Prostate gland (tissue), 2 donors: ENCODE data around the gene NDEL1. TPM values are rescaled to one million over a fixed set of nuclear protein-coding genes. Genes with fewer than 3 reads are reported as not detected.
A peak's percentile ranks its signal among the peaks of the same experiment; 100 is the strongest.

ENCODE experiments used
- DNase-seq: peaks from one replicate; pipeline ENCODE4 v3.0.0-alpha.2; 2019; ENCODE audit warnings: low spot score
- H3K27ac ChIP-seq, 2 donors: fragments of 200-600 bp; sonication (generic); 2 replicates each; pipeline ENCODE4 v1.5.1; 2017 to 2019
- H3K27me3 ChIP-seq: fragments of 200-600 bp; sonication (generic); replicated peaks from 2 replicates; pipeline ENCODE4 v1.5.1; 2019; ENCODE audit not compliant: insufficient read depth
- H3K36me3 ChIP-seq, 2 donors: fragments of 200-600 bp; sonication (generic); 1 replicate in 1 of 2; 2 replicates in 1 of 2; pipeline versions ENCODE4 v1.5.1 to v1.8.1; 2017 to 2019
- H3K4me1 ChIP-seq: fragments of 200-600 bp; sonication (generic); replicated peaks from 2 replicates; pipeline ENCODE4 v1.5.1; 2019
- H3K4me3 ChIP-seq, 2 donors: fragments of 200-600 bp; sonication (generic); 2 replicates each; pipeline ENCODE4 v1.5.1; 2017 to 2019
- H3K9me3 ChIP-seq: fragments of 200-600 bp; sonication (generic); 2 replicates; pipeline ENCODE4 v1.5.1; 2017
- POLR2A ChIP-seq: fragments of 450-650 bp; IDR thresholded peaks from one replicate; pipeline ENCODE4 v1.6.1; 2016; ENCODE audit warnings: antibody characterized with exemption, mild to moderate bottlenecking
- POLR2AphosphoS5 ChIP-seq: sonication (generic); formaldehyde crosslinking; IDR thresholded peaks from one replicate; pipeline ENCODE4 v1.6.1; 2017; ENCODE audit warnings: antibody characterized with exemption
- WGBS: methylation state at CpG from one replicate; pipeline ENCODE4 v1.1.5; 2018; 5-methylcytosine and 5-hydroxymethylcytosine counted together
- intact Hi-C: fragments of 100-400 bp; cut with DNase I; formaldehyde crosslinking; loops from one replicate; pipeline ENCODE4 v1.14.2; 2022
- total RNA-seq, 2 donors: library from RNA; depleted of rRNA; stranded (reverse); fragments of >200 nt; gene quantifications; one replicate each; pipeline ENCODE4 v1.1.0, GENCODE V29; 2016
- TF ChIP-seq, protein P1 (sequence below), 4 experiments: fragments of 200-600 bp in 2 of 4; fragments of 450-650 bp in 2 of 4; sonication (generic) in 2 of 4; IDR thresholded peaks; 1 replicate in 3 of 4; 2 replicates in 1 of 4; pipeline ENCODE4 v1.5.1; 2016 to 2019; ENCODE audit warnings: antibody characterized with exemption in 4 of 4, mild to moderate bottlenecking in 2 of 4, moderate library complexity in 2 of 4

NDEL1 gene
- total RNA-seq, 2 donors from 2014 or later: 32.5 to 62.2 TPM

DNA sequence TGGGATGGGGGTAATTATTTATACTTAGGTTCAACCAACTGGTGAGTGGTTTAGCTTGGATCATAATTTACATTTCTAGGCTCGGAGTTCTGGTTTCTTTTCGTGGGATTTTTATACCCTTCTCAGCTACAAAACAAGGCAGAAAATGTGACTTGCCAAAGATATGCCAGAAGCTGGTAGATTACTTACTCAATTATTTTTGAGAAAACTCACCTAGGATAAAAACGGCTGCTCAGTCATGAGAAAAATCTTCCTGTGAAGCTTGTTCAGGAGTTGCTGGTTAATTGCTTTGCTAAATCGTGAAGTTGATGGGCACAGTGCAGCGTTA is 1.1 kb downstream of the NDEL1 start:
- WGBS: 11% methylated on average over 5 of the region's 5 CpGs
- Histone ChIP-seq H3K4me1 (no peaks in the 10 kb centered on the region), H3K36me3 (no peaks in the 10 kb centered on the region), H3K9me3 (no peaks in the 10 kb centered on the region), H3K4me3 (peak overlapping the region; percentile 89 to 99), H3K27ac (peak overlapping the region; percentile 99 to 100), H3K27me3 (no peaks in the 10 kb centered on the region)
- no peak for DNase-seq
- intact Hi-C loops: loop anchor here (2.0 to 5.0 kb wide), 2 partner anchors 60 to 194 kb away; partner anchors contain the start of genes KRABD2 and MYH10
- no peak for TF ChIP-seq POLR2AphosphoS5
- no peak for TF ChIP-seq POLR2A
- TF ChIP-seq, protein P1, sequence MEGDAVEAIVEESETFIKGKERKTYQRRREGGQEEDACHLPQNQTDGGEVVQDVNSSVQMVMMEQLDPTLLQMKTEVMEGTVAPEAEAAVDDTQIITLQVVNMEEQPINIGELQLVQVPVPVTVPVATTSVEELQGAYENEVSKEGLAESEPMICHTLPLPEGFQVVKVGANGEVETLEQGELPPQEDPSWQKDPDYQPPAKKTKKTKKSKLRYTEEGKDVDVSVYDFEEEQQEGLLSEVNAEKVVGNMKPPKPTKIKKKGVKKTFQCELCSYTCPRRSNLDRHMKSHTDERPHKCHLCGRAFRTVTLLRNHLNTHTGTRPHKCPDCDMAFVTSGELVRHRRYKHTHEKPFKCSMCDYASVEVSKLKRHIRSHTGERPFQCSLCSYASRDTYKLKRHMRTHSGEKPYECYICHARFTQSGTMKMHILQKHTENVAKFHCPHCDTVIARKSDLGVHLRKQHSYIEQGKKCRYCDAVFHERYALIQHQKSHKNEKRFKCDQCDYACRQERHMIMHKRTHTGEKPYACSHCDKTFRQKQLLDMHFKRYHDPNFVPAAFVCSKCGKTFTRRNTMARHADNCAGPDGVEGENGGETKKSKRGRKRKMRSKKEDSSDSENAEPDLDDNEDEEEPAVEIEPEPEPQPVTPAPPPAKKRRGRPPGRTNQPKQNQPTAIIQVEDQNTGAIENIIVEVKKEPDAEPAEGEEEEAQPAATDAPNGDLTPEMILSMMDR (IDR thresholded peaks at IDR 0.05): no peak

DNA sequence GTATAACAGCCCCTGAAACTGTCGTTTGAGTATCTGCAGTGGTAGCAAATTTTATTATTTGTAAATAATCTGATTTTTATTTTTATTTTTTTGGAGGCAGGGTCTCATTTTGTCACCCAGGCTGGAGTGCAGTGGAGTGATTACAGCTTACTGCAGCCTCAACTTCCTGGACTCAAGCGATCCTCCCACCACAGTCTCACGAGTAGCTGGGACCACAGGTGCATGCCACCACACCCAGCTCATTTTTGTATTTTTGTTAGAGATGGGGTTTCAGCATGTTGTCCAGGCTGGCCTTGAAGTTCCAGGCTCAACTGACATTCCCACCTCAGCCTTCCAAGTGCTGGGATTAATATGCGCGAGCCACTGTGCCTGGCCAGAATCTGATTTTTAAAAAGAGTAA is 2.8 kb downstream of the NDEL1 start:
- WGBS: 89% methylated on average over 5 of the region's 5 CpGs
- H3K4me3 ChIP-seq: no peak overlapping the region

DNA sequence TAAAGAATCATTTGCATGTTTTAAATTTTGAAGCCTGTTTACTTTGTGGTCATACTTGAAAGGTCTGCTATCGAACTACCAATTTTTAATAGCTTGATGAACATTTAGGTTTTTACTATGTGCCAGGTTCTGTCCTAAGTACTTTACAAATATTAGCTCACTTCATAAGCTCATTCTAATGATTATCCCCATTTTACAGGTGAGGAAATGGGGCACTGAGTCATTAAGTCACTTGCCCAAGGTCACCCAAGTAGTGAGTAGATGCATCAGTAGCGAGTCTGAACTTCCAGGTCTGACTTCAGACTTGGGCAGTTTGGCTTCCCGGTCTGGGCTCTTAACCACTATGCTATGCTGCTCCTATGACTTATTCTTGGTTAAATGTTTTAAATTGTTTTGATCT is 4.0 kb downstream of the NDEL1 start:
- Histone ChIP-seq H3K27me3 (no peaks in the 10 kb centered on the region), H3K36me3 (no peaks in the 10 kb centered on the region), H3K4me1 (no peaks in the 10 kb centered on the region), H3K9me3 (no peaks in the 10 kb centered on the region), H3K27ac (no peak overlapping the region), H3K4me3 (no peak overlapping the region)
- WGBS: 90% methylated on average over 3 of the region's 3 CpGs
- intact Hi-C loops: loop anchor here (5.0 kb wide), 1 partner anchor 62 kb away; the partner anchor contains the start of gene KRABD2
- DNase-seq: no peak
- TF ChIP-seq POLR2A: no peak
- TF ChIP-seq, protein P1 (IDR thresholded peaks at IDR 0.05): no peak
- TF ChIP-seq POLR2AphosphoS5: no peak

More for the DNA sequence above, 2.8 kb downstream of the NDEL1 start:
- intact Hi-C loops: loop anchor here (5.0 kb wide), 1 partner anchor 61 kb away; the partner anchor contains the start of gene KRABD2
- Histone ChIP-seq H3K4me1 (no peaks in the 10 kb centered on the region), H3K27me3 (no peaks in the 10 kb centered on the region), H3K27ac (no peak overlapping the region), H3K9me3 (no peaks in the 10 kb centered on the region), H3K36me3 (no peaks in the 10 kb centered on the region)
- DNase-seq: no peak
- TF ChIP-seq, protein P1 (IDR thresholded peaks at IDR 0.05): no peak
- TF ChIP-seq POLR2A: no peak
- TF ChIP-seq POLR2AphosphoS5: no peak

DNA sequence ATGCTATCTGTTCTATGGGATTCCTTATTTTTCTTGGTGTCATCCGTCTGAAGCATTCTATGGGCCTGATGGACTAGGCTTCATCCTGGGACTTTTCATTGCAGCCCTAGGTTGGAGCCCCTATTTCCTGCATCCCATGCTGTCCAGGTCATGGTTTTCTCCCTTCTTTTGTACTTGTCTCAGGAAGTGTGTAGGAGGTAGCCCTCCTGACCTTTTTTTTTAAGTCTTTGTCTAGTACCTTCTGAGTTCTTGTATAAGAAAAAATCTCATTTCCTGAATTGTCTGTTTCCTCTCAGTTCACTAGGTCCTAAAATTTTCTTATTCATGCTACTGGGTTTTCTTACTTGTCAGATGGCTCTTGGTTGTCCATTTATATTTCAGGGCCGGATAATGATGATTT is 6.0 kb downstream of the NDEL1 start:
- no peak overlapping the region for H3K27ac ChIP-seq

DNA sequence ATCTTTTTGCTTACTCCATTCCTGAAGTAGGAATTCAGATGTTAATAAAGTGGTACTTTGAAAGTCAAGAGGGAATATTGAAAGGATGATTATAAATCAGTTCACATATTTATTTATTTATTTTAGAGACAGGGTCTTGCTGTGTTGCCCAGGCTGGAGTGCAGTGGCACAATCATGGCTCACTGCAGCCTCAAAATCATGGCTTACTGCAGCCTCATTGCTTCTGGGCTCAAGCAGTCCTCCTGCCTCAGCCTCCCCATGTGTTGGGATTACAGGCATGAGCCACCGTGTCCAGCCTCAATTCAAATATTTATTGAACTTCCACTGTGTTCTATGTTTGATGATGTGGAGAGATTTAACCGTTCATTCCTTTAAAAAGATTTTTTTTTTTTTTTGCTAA is 6.6 kb downstream of the NDEL1 start:
- no peaks in the 10 kb centered on the region for H3K4me1 ChIP-seq
- H3K27ac ChIP-seq: no peak overlapping the region
- H3K27me3 ChIP-seq: no peaks in the 10 kb centered on the region
- no peak for DNase-seq
- 78% methylated on average over 2 of the region's 2 CpGs for WGBS
- no peak for TF ChIP-seq POLR2A
- TF ChIP-seq, protein P1 (IDR thresholded peaks at IDR 0.05): no peak
- TF ChIP-seq POLR2AphosphoS5: no peak
- no peaks in the 10 kb centered on the region for H3K9me3 ChIP-seq
- no peaks in the 10 kb centered on the region for H3K36me3 ChIP-seq
- intact Hi-C loops: no loop called here
- H3K4me3 ChIP-seq: no peak overlapping the region

More for the DNA sequence above, 6.0 kb downstream of the NDEL1 start:
- WGBS: 76% methylated on average over 2 of the region's 2 CpGs
- Histone ChIP-seq H3K4me3 (no peak overlapping the region), H3K36me3 (no peaks in the 10 kb centered on the region), H3K9me3 (no peaks in the 10 kb centered on the region), H3K27me3 (no peaks in the 10 kb centered on the region), H3K4me1 (no peaks in the 10 kb centered on the region)
- intact Hi-C loops: no loop called here
- DNase-seq: no peak
- TF ChIP-seq POLR2A (no peak), POLR2AphosphoS5 (no peak)
- TF ChIP-seq, protein P1 (IDR thresholded peaks at IDR 0.05): no peak
